Right hindlimb (tissue), 1 donor: ENCODE results near the gene ISG20L2.

Experiments used
- DNase-seq: peaks from one replicate; pipeline ENCODE4 v3.0.0-alpha.2; 2018

The ISG20L2 gene

GRCh38 chr1:156740237-156740740 lies 11.7 kb upstream of the ISG20L2 start:
- no peak for DNase-seq

GRCh38 chr1:156738916-156739315 lies 10.3 kb upstream of the ISG20L2 start:
- DNase-seq = no peak

GRCh38 chr1:156738407-156738806 lies 9.8 kb upstream of the ISG20L2 start:
- no peak for DNase-seq

GRCh38 chr1:156733989-156734584 lies 5.5 kb upstream of the ISG20L2 start:
- DNase-seq = no peak

GRCh38 chr1:156727926-156728598 lies 504 bp downstream of the ISG20L2 start, which contains the start of gene METTL25B:
METTL25B (plus strand) TSS chr1:156728469; CDS start chr1:156729105, 636 bp downstream.
- peak; percentile 89 for DNase-seq

- no peak for DNase-seq
These were observed 1.1 kb downstream of the ISG20L2 start for GRCh38 chr1:156727492-156727891.

- DNase-seq = peak; percentile 57
These were observed 1.9 kb downstream of the ISG20L2 start for GRCh38 chr1:156726549-156727226.

GRCh38 chr1:156725683-156726280 lies 2.8 kb downstream of the ISG20L2 start:
- DNase-seq = peak; percentile 92

GRCh38 chr1:156721535-156721934 lies 7.0 kb downstream of the ISG20L2 start:
- no peak for DNase-seq

- no peak for DNase-seq
These were observed 7.4 kb downstream of the ISG20L2 start for GRCh38 chr1:156721131-156721530.

- no peak for DNase-seq
These were observed 11.2 kb downstream of the ISG20L2 start for GRCh38 chr1:156717351-156717750.

GRCh38 chr1:156714830-156715229 lies 13.7 kb downstream of the ISG20L2 start:
- peak; percentile 19 for DNase-seq

- DNase-seq = no peak
These were observed 15.9 kb downstream of the ISG20L2 start for GRCh38 chr1:156712626-156713025.

GRCh38 chr1:156711011-156711817 lies 17.4 kb downstream of the ISG20L2 start:
- DNase-seq = peak; percentile 79

- peak; percentile 85 for DNase-seq
These were observed 18.6 kb downstream of the ISG20L2 start for GRCh38 chr1:156709757-156710489.

GRCh38 chr1:156709031-156709430 lies 19.5 kb downstream of the ISG20L2 start:
- DNase-seq = no peak

- no peak for DNase-seq
These were observed 20.3 kb downstream of the ISG20L2 start for GRCh38 chr1:156708218-156708661.

- peak; percentile 87 for DNase-seq
These were observed 20.9 kb downstream of the ISG20L2 start for GRCh38 chr1:156707417-156708217.

- peak; percentile 93 for DNase-seq
These were observed 21.7 kb downstream of the ISG20L2 start for GRCh38 chr1:156706657-156707416.
